ENCODE data around the gene RPGRIP1L. TPM values are rescaled to one million over a fixed set of nuclear protein-coding genes. Genes with fewer than 3 reads are reported as not detected.

The RPGRIP1L gene
- total and polyA plus RNA-seq, 2 donors (not counting 1 experiment from before 2014, with no cell fraction given), result 7.4 to 13.0 TPM

- Histone ChIP-seq H3K4me2 (ENCODE audit: extremely low read depth, insufficient read depth, low read length) (no peak overlapping the region), H3K27ac (ENCODE audit: insufficient read depth, low read length) (no peak overlapping the region), H3K79me2 (ENCODE audit: control insufficient read depth, insufficient read depth, low read length) (no peaks in the 10 kb centered on the region), H3K36me3 (ENCODE audit: control insufficient read depth, insufficient read depth, low read length) (no peaks in the 10 kb centered on the region), H3K9me3 (ENCODE audit: control insufficient read depth, insufficient read depth, low read depth, low read length) (no peaks in the 10 kb centered on the region), H3K9ac (ENCODE audit: insufficient read depth, low read length) (no peak overlapping the region), H4K20me1 (ENCODE audit: control insufficient read depth, extremely low read depth, insufficient read depth, low read length) (no peaks in the 10 kb centered on the region), H3K4me3 (replicated peaks in 1 of 4; ENCODE audit: control extremely low read depth in 1 of 4, insufficient read depth in 1 of 4, low read depth in 3 of 4, low read length in 4 of 4) (no peak overlapping the region), H2AFZ (ENCODE audit: low read length) (no peak overlapping the region), H3K4me1 (ENCODE audit: control insufficient read depth, extremely low read depth, insufficient read depth, low read length) (no peaks in the 10 kb centered on the region), H3K27me3 (ENCODE audit: control insufficient read depth, insufficient read depth, low read length) (no peaks in the 10 kb centered on the region)
- TF ChIP-seq CTCF (conservative IDR thresholded peaks at IDR 0.05 in 1 of 2, IDR thresholded peaks at IDR 0.05 in 1 of 2; ENCODE audit: low read depth in 1 of 2, low read length in 2 of 2) (no peak), EZH2 (IDR thresholded peaks at IDR 0.05; ENCODE audit: low read length, missing control alignments) (no peak)
- no peak for DNase-seq (ENCODE audit: low read depth in 2 of 2)
These were observed 104.1 kb downstream of the RPGRIP1L start for GRCh38 chr16:53599548-53599947.

DNA sequence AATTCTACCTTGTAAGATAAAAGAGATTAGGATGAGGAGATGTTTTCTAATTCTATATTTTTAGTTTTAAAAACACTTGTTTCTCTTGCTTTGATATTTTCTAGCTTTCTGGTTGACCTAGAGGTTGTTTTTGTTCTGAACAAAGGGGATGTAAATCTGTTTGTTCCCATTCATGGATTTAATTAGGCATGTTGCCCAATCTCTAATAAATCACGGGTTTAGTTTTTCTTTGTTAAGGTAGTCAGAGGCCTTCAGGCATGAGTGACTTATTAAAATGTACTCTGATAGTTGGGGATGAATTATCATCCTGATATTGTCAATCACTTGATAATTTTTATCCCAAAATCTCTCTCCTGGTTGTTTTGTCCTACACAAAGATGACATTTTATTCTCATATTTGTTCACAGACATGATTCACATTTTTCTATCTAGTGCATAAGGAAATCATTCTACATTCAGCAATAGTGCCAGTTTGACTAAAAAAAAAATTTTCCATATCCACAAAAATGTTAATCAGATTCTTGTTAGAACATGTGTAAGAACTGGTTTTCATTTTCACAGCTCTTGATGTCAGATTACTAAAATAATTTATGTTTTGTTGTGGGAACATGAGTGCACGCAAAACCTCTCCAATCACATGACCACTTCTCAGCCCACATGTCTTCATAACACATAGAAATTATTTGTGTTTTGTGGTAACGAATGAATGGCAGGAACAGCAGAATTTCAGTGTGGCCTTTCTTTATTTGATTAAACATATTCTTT lies 105.0 kb downstream of the RPGRIP1L start:
- Histone ChIP-seq H3K27ac (ENCODE audit: insufficient read depth, low read length) (no peak overlapping the region), H3K79me2 (ENCODE audit: control insufficient read depth, insufficient read depth, low read length) (no peaks in the 10 kb centered on the region), H3K4me2 (ENCODE audit: extremely low read depth, insufficient read depth, low read length) (no peak overlapping the region), H3K9ac (ENCODE audit: insufficient read depth, low read length) (no peak overlapping the region), H4K20me1 (ENCODE audit: control insufficient read depth, extremely low read depth, insufficient read depth, low read length) (no peaks in the 10 kb centered on the region), H2AFZ (ENCODE audit: low read length) (no peak overlapping the region), H3K9me3 (ENCODE audit: control insufficient read depth, insufficient read depth, low read depth, low read length) (no peaks in the 10 kb centered on the region), H3K36me3 (ENCODE audit: control insufficient read depth, insufficient read depth, low read length) (no peaks in the 10 kb centered on the region), H3K4me1 (ENCODE audit: control insufficient read depth, extremely low read depth, insufficient read depth, low read length) (no peaks in the 10 kb centered on the region), H3K27me3 (ENCODE audit: control insufficient read depth, insufficient read depth, low read length) (no peaks in the 10 kb centered on the region), H3K4me3 (replicated peaks in 1 of 4; ENCODE audit: control extremely low read depth in 1 of 4, insufficient read depth in 1 of 4, low read depth in 3 of 4, low read length in 4 of 4) (no peak overlapping the region)
- DNase-seq (ENCODE audit: low read depth in 2 of 2), result no peak
- TF ChIP-seq CTCF (conservative IDR thresholded peaks at IDR 0.05 in 1 of 2, IDR thresholded peaks at IDR 0.05 in 1 of 2; ENCODE audit: low read depth in 1 of 2, low read length in 2 of 2) (no peak), EZH2 (IDR thresholded peaks at IDR 0.05; ENCODE audit: low read length, missing control alignments) (no peak)

DNA sequence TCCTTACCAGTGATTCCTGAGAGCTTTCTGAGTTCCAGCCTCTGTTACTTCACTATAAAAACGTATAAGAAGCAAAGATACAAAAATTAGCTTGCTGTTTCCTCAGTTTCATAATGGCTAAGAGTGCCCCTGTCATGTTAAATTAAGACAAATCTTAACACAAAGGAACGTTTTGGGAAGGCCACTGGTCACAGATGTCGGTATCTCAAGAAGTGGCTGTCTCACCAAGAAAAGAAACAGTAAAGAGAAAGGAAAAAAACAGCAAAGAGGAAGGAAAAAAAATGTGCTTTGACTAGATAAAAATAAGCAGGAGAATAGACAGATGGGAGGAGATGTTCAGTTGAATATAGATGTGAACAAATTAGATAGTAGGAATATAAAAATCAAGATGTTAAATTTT lies 105.9 kb downstream of the RPGRIP1L start:
- Histone ChIP-seq H3K4me1 (ENCODE audit: control insufficient read depth, extremely low read depth, insufficient read depth, low read length) (no peaks in the 10 kb centered on the region), H3K79me2 (ENCODE audit: control insufficient read depth, insufficient read depth, low read length) (no peaks in the 10 kb centered on the region), H3K36me3 (ENCODE audit: control insufficient read depth, insufficient read depth, low read length) (no peaks in the 10 kb centered on the region), H4K20me1 (ENCODE audit: control insufficient read depth, extremely low read depth, insufficient read depth, low read length) (no peaks in the 10 kb centered on the region), H3K27ac (ENCODE audit: insufficient read depth, low read length) (no peak overlapping the region), H3K4me3 (replicated peaks in 1 of 4; ENCODE audit: control extremely low read depth in 1 of 4, insufficient read depth in 1 of 4, low read depth in 3 of 4, low read length in 4 of 4) (no peak overlapping the region), H3K9me3 (ENCODE audit: control insufficient read depth, insufficient read depth, low read depth, low read length) (no peaks in the 10 kb centered on the region), H2AFZ (ENCODE audit: low read length) (no peak overlapping the region), H3K27me3 (ENCODE audit: control insufficient read depth, insufficient read depth, low read length) (no peaks in the 10 kb centered on the region), H3K4me2 (ENCODE audit: extremely low read depth, insufficient read depth, low read length) (no peak overlapping the region), H3K9ac (ENCODE audit: insufficient read depth, low read length) (no peak overlapping the region)
- TF ChIP-seq EZH2 (IDR thresholded peaks at IDR 0.05; ENCODE audit: low read length, missing control alignments) (no peak), CTCF (conservative IDR thresholded peaks at IDR 0.05 in 1 of 2, IDR thresholded peaks at IDR 0.05 in 1 of 2; ENCODE audit: low read depth in 1 of 2, low read length in 2 of 2) (no peak)
- DNase-seq (ENCODE audit: low read depth in 2 of 2), result no peak

All from fibroblast of lung (primary cell).